ENCODE data around the gene MED9. TPM values are rescaled to one million over a fixed set of nuclear protein-coding genes. Genes with fewer than 3 reads are reported as not detected.

MED9 gene
- total and polyA plus RNA-seq, 2 of the 4 experiments (the other 2 are of a cell fraction), result 6.1 to 10.1 TPM

DNA sequence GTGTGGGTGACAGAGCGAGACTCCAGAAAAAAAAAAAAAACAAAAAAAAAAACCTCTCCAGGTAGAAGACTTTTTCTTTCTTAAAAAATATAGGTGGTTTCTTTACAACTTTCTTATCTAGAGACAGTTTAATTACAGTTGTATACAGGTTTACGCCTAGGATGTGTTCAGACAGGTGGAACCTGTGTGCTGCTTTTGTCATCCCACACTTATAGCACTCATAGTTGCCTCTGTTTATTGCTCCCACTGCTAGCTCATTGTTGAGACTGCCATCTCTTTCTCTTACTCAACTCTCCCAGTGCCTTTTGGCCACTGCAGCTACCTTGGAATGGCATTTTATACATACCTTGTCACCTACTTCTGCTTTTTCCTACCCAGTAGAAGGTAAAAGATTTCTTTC lies 19.1 kb upstream of the MED9 start:
- Histone ChIP-seq H3K36me3 (ENCODE audit: control insufficient read depth, insufficient read depth, low read length) (no peaks in the 10 kb centered on the region), H3K27ac (ENCODE audit: insufficient read depth, low read length) (no peak overlapping the region), H3K18ac (ENCODE audit: low read depth, low read length) (no peak overlapping the region), H3K9me3 (ENCODE audit: control insufficient read depth, insufficient read depth, low read length) (peaks cover 3% of the 10 kb centered on the region; the same call in 1 of the 2 replicates), H3K4me3 (ENCODE audit: insufficient read depth, low read depth, low read length) (no peak overlapping the region), H2AK5ac (ENCODE audit: low read depth, low read length) (no peak overlapping the region), H2BK120ac (ENCODE audit: low read depth, low read length) (no peak overlapping the region), H3K79me1 (ENCODE audit: low read depth in 1 of 2, low read length in 2 of 2) (no peaks in the 10 kb centered on the region), H2BK5ac (ENCODE audit: low read depth, low read length, poor library complexity, severe bottlenecking) (no peak overlapping the region), H2AFZ (replicated peaks; ENCODE audit: low read length, poor library complexity) (no peak overlapping the region), H3K23ac (ENCODE audit: low read depth, low read length) (no peak overlapping the region), H2BK15ac (ENCODE audit: low read depth, low read length) (no peak overlapping the region), H3K9ac (ENCODE audit: low read depth, low read length) (no peak overlapping the region), H3K56ac (ENCODE audit: extremely low read depth, insufficient read depth, low read length) (no peak overlapping the region), H3K27me3 (ENCODE audit: control insufficient read depth, insufficient read depth, low read length) (peaks cover 23% of the 10 kb centered on the region), H4K20me1 (ENCODE audit: insufficient read depth, low read length) (no peaks in the 10 kb centered on the region), H3K9me1 (ENCODE audit: insufficient read depth, low read length) (no peaks in the 10 kb centered on the region), H3K14ac (replicated peaks; ENCODE audit: low read depth, low read length) (no peak overlapping the region), H3K4ac (ENCODE audit: low read depth, low read length) (no peak overlapping the region), H3K4me1 (ENCODE audit: control insufficient read depth, insufficient read depth, low read length) (no peaks in the 10 kb centered on the region), H4K5ac (ENCODE audit: low read depth, low read length) (no peak overlapping the region), H2BK20ac (ENCODE audit: low read depth, low read length) (no peak overlapping the region), H3K4me2 (ENCODE audit: low read depth, low read length) (no peak overlapping the region), H2AK9ac (replicated peaks; ENCODE audit: low read depth, low read length, poor library complexity) (no peak overlapping the region), H4K91ac (ENCODE audit: insufficient read depth, low read depth, low read length) (no peak overlapping the region), H4K8ac (ENCODE audit: low read depth in 2 of 2, low read length in 2 of 2) (no peak overlapping the region)
- no peak for ATAC-seq (ENCODE audit: low read depth)
- ChIA-PET POLR2A (ENCODE audit: unreplicated experiment) (no interaction called here), CTCF (no interaction called here)
- BruUV-seq (replicated peaks), result no TSS peak
- in situ Hi-C loops (cut with MboI; ENCODE audit: low sequenced_read_pairs), result no loop called here
- no CpG with 5 or more reads among the region's 2 CpGs for WGBS, 2 experiments (ENCODE audit: extremely low coverage in 2 of 2, insufficient read length in 1 of 2)
- DNase-seq, result no peak
- dilution Hi-C loops (cut with HindIII; ENCODE audit: low sequenced_read_pairs, unreplicated experiment), result no loop called here
- intact Hi-C loops (cut with micrococcal nuclease), result no loop called here
- TF ChIP-seq CHD1 (IDR thresholded peaks at IDR 0.05; ENCODE audit: low read depth, low read length), result no peak
- no peak for TF ChIP-seq SMC3 (IDR thresholded peaks at IDR 0.05; ENCODE audit: low read depth, low read length)
- no peak for TF ChIP-seq RFX5 (IDR thresholded peaks at IDR 0.05; ENCODE audit: low read depth, low read length)
- TF ChIP-seq MAFK (IDR thresholded peaks at IDR 0.05; ENCODE audit: low read depth, low read length), result no peak
